Activated CD4-positive, CD25-positive, alpha-beta regulatory T cell treated with anti-CD3 and anti-CD28 coated beads, Interleukin-2, amount 50 U/mL, for 16 hours (primary cell): ENCODE results near the gene PHF12.
A peak's percentile ranks its signal among the peaks of the same experiment; 100 is the strongest.
"Not testable (repeated sequence)": the region's sequence is repeated elsewhere in the genome, so short reads cannot be mapped to it uniquely, and the experiment has no call there.

Source experiments
- DNase-seq: peaks from one replicate; pipeline ENCODE4 v3.0.0-alpha.2; 2020; ENCODE audit warnings: low read depth, low spot score

Gene PHF12

GRCh38 chr17:28935744-28936460 is 15.4 kb downstream of the PHF12 start:
- no peak for DNase-seq

DNA sequence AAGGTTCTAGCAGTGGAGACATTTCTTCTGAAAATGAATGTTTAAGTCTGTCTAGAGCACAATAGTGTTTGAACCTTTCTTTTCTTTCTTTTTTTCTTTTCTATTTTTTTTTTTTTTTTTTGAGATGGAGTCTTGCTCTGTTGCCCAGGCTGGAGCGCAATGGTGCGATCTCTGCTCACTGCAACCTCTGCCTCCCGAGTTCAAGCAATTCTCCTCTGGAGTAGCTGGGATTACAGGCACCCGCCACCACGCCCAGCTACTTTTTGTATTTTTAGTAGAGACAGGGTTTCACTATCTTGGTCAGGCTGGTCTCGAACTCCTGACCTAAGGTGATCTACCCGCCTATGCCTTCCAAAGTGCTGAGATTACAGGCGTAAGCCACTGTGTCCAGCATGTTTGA is 16.8 kb downstream of the PHF12 start:
- DNase-seq, result not testable (repeated sequence)

DNA sequence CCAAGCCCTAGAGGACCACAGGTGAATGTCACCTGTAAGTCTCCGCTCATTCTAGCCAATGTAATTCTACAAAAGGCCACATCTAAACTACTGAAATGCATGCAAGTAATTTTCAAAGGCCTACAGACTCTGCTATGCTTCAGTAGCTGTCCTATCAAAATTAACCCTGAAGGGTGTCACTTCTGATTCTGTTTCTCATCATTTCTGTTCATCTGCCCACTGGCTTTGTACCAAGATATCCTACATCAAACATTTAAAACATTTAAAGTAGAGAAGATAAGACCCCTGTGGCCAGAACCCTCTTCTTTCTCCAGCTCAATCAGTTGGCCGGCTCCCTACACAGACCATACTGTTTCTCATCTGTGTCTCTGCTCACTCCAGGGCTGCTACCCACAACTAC is 21.5 kb downstream of the PHF12 start:
- DNase-seq, result no peak

DNA sequence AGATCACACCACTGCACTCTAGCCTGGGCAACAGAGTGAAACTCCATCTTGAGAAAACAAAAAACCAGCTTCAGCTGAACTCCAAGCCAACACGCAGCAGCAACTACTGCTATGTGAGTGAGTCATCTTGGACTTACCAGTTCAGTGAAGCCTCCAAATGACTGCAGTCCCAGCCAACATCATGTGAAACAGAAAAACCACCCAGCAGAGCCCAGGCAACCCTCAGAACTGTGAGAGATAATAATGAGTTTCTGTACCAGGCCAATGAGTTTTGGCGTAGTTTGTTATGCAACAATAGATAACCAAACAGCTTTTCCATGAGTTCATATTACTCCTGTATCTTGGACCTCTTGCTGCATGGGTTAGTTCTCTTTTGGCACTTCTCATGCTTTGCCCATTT is 23.3 kb downstream of the PHF12 start:
- no peak for DNase-seq

GRCh38 chr17:28926786-28927185 is 24.5 kb downstream of the PHF12 start:
- no peak for DNase-seq

DNA sequence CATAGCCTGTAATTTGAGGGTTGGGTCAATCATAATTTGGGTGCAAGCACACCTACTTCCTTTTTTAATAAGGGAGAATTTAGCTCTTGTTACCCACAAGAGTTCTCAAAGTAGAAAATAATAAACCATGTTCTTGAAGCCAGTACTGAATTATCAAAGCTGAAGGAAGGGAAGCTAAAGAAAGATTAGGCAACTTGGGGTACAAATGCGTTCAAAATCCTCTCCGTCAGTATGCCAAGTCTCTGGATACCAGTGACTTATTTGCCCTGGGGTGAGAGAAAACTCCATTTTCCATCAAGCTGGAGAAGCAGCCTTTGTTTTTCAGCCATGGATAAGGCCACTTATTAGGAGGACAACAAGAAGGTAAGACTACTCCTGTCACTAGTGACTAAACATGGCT is 25.0 kb downstream of the PHF12 start:
- DNase-seq, result no peak

- peak; percentile 47 for DNase-seq
These were observed 25.4 kb downstream of the PHF12 start for GRCh38 chr17:28925912-28926365.

DNA sequence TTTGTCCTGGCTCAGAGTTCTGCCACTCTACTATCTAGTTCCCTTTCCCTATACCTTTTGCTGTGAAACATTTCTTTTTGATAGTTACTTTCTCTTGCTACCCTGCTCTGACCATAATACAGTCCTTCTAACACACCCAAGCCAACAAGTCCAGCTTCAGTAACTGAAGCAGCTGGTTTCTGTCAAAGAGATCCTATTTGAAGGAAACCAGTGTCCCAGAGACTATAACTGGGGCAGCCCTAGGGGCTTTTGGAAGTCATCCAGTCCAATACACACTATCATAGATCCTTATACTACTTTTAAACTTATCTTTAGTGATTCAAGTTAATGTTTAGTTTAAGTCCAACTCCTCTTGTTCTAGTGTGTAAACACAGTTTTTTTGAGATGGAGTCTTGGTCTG is 31.1 kb downstream of the PHF12 start:
- DNase-seq, result no peak

- no peak for DNase-seq
These were observed 33.0 kb downstream of the PHF12 start for GRCh38 chr17:28918295-28918694.

- no peak for DNase-seq
These were observed 33.9 kb downstream of the PHF12 start for GRCh38 chr17:28917465-28917864.

DNA sequence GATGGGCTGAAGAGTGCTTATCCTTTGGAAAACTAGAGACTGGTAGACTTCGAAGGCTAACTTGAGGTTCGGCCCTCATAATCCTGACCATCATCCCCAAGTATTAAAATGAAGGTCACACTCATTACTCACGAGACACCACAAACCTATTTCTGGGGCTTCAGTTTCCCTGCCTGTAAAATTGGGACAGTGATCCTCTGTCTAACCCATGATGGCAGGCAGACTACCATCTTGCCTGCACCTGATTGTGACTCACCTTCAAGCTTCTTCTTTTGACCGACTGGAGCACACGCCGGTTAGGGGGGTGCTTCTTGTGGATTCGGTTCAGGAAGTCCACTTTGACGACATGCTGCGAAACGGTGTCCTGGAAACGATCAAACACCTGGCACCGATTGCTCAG is 34.3 kb downstream of the PHF12 start:
- DNase-seq, result no peak

GRCh38 chr17:28916302-28916934 is 34.9 kb downstream of the PHF12 start:
- DNase-seq, result no peak

GRCh38 chr17:28912938-28913333 is 38.4 kb downstream of the PHF12 start:
- DNase-seq, result no peak

- no peak for DNase-seq
These were observed 38.9 kb downstream of the PHF12 start for GRCh38 chr17:28912281-28912937.

DNA sequence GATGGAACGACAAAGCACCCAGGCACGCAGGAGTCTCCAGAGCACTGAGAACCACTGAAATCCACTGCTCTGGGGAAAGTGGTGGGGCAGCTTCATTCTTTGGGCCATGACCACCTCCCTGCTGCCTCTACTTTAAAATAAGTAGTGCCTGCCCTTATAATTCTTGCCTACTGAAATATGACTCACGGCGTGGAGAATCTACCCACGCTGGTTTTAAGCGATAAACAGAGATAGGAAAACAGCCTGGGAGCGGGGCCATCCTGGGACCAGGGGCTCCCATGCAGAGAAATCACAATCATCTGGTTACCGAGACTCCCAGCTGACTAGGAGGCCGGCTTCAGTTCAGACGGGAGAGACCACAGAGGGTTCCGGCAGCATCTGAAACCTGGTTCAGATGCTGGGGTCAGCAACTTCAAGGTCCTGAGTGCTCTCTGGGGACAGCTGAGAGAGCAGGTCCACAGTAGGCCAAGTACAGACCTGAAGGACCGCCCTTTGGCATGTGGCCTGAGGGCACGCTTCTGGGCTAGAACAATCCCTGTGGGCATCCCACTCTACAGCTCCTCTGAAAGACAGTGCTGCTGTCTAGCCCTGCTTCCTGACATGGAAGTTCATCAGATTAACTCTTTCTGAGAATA is 39.8 kb downstream of the PHF12 start:
- no peak for DNase-seq

DNA sequence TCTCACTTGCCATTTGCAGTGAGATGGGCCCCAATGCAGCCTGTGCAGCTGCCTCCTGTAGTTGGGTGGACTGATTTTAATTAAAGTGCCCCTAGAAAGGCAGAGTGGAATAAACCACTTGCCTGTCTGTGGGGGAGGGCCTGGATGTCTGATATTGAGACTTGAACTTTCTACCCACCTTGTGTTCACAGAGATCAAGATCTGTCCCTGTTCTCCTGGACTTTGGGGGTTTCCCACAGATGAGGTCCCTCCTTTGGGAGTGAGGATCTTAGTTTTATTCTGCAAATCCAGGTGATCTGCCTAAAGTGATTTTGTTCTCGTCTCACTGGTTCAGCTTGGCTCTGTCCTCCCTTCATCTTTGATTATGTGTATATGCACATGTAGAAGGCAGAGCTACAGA is 40.8 kb downstream of the PHF12 start:
- no peak for DNase-seq

DNA sequence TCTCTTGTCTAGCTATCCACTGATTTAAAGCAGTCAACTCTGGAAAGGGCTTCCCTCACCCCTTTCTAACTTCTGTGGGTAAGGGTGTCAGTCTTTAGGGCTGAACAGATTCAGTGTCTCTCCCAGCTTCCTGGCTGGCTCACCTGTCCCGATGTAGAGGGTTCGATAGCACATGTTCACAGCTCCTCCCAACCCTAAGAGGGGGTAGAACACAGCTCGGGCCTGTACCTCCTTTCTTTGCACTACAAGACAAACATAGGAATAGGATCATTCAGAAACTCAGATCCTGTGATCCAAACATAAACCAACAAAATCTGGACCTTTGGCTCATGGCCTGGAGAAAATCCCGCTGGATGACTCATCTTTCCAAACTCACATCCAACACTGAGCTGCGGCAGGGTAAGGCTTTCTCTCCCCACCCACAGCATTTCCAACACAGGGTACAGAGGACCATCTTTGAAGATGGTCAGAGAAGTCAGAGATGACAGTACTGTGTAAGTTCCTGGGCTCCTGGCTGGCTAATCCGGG is 42.6 kb downstream of the PHF12 start:
- no peak for DNase-seq

DNA sequence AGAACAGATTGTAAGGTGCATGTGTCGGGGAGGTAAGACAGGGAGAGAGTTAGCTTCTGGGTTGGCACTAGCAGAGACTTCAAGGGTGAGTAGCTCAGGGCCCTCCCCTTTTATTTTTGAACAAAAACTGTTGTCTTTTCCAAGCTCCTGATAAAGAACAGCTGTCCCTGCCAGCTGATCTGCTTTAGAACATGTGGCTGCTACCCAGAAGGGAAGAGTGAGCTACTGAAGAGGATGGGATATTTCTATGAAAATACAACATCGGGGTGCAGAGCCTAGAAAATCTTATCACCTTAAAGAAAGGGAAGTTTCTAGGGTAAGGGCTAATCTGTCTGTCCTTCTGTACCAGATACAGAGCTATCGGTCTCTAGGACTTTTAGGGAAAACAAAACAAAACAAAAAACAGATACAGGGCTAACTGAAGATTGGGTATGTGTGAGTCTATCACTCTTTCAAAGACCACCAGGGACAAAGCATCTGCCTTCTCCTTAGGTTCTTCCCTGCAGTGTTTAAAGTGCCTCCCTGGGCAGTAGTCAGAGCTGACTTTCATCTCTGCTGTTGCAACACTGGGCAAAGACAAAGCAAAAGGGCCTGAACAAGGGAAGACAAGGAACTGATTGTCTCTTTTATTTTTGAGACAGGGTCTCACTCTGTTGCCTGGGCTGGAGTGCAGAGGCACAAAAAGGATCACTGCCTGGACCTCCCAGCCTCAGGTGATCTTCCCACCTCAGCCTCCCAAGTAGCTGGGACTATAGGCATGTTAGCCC is 43.4 kb downstream of the PHF12 start:
- no peak for DNase-seq

DNA sequence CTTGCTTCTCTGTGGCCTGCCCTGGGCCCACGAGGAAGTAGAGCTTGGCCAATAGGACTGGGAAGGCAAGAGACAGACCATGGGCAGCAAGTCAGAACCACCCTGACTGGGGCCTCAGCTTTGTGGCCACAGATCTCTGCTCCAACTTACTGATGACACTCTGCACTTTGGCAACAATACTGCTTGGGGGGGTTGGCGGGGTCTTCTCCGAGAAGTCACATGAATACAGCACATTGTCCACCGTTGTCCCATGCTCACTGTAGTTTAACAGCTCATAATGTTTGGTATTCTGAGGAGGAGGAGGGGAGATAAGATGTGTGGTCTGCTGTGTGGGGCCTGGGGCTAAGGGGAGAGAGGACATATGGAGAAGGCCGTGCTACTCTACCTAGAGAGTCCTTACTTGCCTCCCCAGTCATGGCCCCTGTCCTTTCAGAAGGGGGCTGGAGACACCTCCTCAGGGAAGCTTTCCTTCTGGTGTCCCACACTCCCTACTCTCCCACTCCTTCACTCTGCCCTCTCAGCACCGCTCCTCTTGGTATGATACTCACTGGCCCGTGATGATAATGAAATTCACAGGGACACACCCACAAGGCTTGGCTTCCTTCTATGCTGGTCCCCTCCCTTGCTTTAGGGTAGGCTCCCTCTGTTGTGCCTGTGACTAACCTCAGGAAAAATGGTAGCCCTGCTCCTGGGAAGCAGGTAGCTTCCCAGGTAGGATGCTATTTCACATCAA is 44.4 kb downstream of the PHF12 start:
- no peak for DNase-seq

GRCh38 chr17:28906276-28906675 is 45.0 kb downstream of the PHF12 start:
- no peak for DNase-seq

GRCh38 chr17:28904800-28905199 is 46.5 kb downstream of the PHF12 start:
- DNase-seq, result no peak
